Activated CD8-positive, alpha-beta memory T cell treated with anti-CD3 and anti-CD28 coated beads, Interleukin-2, amount 50 U/mL, for 48 hours (primary cell): ENCODE measurements around the gene ADM5.

Source experiments
- DNase-seq: peaks from one replicate; pipeline ENCODE4 v3.0.0-alpha.2; 2020

ADM5 gene

DNA sequence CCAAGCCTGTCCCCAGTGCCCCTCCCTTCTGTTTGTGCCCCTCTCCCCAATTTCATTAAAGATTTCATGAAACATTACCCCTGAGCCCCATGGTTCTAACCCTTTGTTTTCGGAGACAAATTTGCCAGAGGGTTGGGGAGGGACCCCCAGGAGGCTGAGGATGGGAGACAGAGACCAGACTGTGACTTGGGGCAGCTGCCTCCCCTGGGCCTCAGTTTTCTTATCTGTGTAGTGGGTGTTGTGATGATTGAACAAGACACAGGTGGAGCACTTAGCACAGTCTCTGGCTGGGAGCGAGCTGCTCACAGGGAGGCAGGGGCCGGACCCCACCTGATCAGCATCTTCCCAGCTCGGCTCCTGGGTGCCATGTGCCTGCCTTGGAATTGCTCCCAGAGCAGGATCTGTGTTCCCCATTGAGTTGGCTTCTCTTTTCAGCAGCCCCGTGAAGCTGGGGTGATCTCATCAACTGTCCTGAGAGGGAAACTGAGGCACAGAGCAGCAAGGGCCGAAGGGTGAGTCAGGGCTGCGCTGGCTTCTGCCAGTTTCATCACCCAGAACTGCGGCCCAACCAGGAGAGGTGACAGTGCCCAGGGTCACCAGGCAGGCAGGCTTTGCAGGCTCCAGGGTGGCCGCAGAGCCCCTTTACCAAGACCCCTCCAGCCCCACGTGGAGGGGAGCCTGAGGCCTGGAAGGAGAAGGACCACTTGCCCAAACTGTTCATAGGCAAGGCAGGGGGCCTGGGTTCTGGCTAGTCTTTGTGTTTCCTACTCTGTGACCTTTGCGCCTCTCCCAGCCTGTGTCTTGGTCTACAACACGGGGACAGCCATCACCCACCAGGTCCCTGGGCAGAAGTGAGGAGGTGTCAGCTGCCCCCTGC lies 30.6 kb upstream of the ADM5 start:
- DNase-seq = no peak

- no peak for DNase-seq
These were observed 28.9 kb upstream of the ADM5 start for GRCh38 chr19:49660338-49660961.

GRCh38 chr19:49662011-49662410 lies 27.4 kb upstream of the ADM5 start:
- DNase-seq = no peak

DNA sequence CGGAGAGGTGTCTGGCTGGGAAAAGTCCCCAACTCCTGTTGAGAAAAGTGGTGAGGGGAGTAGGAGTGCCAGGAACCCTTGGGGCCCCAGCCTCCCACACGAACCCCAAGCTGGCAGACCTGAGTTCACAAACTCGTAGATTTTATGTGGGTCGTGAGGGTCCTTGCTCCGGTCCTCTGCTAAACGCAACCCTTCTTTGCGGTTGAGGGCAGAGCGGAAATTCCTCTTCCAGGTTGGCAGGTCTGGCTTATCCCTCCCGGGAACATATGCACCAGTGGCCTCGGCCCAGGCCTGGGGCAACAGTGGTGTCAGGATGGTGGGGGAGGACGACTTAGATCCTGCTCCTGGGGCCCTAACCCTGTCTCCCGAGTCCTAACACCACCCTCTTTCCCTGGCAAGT lies 26.2 kb upstream of the ADM5 start:
- DNase-seq = no peak

GRCh38 chr19:49664171-49665035 lies 25.0 kb upstream of the ADM5 start:
- peak; percentile 97 for DNase-seq

DNA sequence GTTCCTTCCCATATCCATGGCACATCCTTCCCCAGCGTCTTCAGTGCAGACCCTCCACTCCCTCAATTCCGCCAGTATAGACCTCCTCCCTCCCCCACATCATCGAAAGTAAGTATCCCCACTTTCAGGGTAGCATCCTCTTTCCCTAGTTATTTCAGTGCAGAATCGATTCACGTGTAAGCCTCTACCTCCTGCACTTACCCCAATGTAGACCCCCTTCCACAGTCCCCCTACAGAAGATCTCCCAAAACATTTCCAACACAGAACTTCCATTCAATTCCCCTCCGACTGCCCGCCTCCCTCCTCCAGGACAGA lies 24.4 kb upstream of the ADM5 start:
- DNase-seq = no peak

DNA sequence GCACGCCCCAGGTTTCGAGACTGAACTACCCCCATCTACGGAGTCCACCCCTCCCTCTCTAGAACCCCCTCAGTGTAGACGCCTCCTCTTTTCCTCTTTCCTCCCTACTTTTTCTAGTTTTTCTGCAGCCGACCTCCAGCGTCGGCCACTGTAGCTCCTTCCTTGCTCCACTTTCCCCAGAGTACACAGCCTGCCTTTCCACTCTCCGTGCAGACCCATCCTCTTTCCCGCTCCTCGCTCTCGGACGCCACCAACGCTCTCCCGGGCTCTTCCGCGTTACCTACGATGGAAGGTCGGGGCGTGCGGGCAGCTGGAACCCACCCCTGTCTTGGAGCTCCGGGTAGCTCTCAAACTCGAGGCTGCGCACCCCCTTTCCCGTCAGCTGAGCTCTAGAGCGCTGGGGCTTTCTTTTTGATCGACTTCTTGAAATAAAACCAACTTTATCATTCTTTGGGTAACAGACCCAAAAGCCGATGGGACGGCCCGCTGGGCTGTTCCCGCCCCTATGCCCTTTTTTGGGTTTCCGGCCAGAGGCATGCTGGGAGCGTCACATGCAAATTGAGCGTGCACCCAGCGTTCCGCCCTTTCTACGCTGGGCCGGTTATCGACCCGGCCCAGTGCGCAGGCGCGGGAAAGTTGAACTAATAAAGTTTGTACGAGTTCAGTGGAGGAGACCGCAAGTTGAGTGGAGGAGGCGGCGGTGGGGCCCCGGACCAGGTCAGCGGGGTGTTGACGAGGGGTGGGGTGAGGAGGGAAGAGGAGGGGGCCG lies 23.9 kb upstream of the ADM5 start, which contains the start of the genes BCL2L12 and IRF3:
Gene BCL2L12 (plus strand): TSS at position 583 of the 769 bp plus-strand sequence. CDS start 760 bp downstream, outside the sequence.
Gene IRF3 (minus strand): TSS at position 507 of the 769 bp plus-strand sequence. CDS start 1,019 bp downstream, outside the sequence.
- DNase-seq = peak; percentile 100

DNA sequence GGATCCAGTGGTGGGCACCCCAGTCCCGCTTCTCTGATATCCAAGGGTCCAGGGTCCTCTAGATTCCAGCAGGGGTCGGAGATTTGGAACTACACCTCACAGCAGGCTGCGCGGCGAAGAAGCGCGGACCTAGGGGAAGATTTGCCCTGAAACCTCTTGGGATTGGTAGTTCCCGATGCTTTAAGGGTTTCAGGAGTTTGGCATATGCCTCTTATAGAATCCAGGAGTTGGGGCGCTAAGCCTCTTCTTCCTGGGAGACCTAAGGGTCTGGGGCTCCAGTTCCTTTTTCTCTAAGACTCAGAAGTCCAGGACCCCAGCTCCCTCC lies 23.3 kb upstream of the ADM5 start:
- DNase-seq = no peak

DNA sequence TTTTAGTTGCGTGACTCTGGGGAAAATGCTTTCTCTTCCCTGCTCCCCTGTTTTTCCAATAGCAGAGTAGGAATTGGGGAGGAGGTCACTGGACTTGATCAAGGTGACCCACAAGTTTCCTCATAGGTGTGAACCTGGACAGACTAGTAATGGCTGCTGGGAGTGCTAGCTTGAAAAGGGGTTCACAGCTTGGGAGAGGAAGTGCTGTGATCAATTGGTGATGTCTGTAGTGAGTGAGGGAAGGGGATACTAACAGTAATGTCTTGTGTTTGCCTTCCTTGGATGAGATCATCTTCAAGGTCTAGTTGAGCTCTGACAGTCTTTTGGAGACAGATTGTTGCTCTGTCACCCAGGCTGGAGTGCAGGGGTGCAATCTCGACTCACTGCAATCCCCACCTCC lies 21.9 kb upstream of the ADM5 start:
- no peak for DNase-seq

DNA sequence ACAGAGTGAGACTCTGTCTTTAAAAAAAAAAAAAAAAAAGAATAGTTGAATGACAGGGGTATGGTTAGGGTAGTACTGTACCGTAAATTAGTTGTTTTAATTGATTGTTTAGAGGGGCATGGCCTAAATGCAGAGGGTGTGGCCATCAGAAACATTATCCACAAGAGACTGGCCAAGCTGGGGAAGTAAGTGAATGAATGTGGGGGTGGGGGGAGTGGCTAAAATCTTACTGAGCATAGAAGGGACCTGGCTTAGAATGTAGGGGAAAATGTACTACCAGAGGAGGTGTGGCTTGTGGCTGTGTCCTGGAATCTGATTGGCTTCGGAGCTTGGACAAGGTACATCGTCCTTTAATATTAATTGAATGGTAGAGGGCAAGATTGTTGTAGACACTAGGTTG lies 19.9 kb upstream of the ADM5 start:
- DNase-seq = no peak

DNA sequence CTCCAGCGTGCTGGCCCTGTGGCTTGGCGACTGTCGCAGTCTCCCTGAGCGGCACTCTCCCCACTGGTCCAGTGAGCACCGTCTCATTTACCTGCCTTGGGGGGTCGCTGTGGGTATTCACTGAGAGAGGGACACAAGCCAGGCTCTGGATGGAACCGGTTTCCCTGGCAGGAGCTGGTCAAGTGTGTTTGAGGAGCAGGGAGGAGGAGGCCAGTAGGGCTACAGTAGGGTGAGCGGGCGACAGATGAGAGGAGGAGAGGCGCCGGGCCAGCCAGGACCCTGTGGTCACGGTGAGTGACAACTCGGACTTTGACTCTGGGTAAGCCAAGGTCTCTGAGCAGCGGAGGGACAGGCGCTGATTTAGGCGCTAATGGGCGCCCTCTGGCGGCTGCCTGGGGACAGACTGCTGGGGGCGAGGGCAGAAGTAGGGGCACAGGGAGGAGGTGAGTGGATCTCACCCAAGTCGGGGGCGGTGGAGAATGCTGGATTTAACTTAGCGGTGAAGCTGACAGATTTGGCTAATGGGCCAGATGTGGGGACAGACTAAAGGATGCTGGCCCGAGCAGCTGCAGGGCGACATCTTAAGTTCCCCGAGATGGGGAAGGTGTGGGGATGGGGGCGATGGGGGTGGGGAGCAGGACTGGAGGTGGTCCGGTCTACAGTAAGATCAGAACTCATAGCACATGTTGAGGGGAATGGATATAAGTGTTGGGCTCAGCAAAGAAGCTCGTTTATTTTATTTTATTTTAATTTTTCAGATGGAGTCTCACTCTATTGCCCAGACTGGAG lies 17.1 kb upstream of the ADM5 start:
- DNase-seq = peak; percentile 90

DNA sequence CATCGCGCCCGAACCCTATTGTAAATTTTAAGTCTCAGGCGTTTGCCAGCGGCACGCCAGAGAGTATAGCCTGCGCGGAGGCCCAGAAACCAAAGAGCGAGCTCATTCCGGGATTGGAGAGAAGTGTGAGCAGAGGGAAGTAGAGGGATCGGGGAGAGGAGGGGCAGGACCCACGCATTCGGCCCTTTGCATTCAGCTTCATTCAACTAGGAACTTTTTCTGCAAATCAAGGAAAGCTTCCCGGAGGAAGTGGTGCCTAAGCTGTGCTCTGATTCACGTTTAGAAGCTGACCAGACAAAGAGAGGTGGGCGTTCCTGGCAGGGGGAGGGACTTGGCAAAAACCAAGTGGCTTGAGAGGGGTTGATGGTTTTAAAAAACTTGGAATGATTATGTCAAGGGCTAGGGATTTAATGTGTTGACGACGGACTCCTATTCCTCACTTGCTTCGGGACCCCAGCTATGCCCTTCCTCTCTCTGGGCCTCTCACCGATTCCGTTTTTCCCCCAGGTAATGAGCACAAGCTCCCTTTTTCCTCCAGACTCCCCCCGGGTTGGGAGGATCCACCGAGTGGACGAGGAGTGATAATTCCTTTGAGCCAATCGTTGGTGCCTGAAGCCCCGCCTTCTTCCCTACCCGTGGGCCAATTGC lies 13.1 kb upstream of the ADM5 start:
- peak; percentile 72 for DNase-seq

GRCh38 chr19:49676784-49677230 lies 12.6 kb upstream of the ADM5 start:
- DNase-seq = peak; percentile 97

GRCh38 chr19:49677231-49677900 lies 12.0 kb upstream of the ADM5 start, which contains the start of gene PRMT1:
Gene PRMT1, plus strand, starts transcription at chr19:49677271. Its CDS starts 10 bp downstream, at chr19:49677281.
- peak; percentile 79 for DNase-seq

GRCh38 chr19:49677901-49678674 lies 11.3 kb upstream of the ADM5 start:
- peak; percentile 89 for DNase-seq

GRCh38 chr19:49678985-49679770 lies 10.2 kb upstream of the ADM5 start:
- DNase-seq = no peak

GRCh38 chr19:49679771-49680413 lies 9.5 kb upstream of the ADM5 start:
- DNase-seq = no peak
